Neuronal stem cell (in vitro differentiated cells): ENCODE measurements around the gene CIC.

Source experiments
- DNase-seq: peaks from one replicate; pipeline ENCODE4 v3.0.0-alpha.2; 2013; ENCODE audit warnings: low spot score
- H2AFZ ChIP-seq: one replicate; pipeline ENCODE4 v1.6.1; 2013; ENCODE audit warnings: mild to moderate bottlenecking, low read length, inconsistent platforms
- H2AK5ac ChIP-seq: 2 replicates; pipeline ENCODE4 v1.6.1; 2013; ENCODE audit warnings: low read depth, mild to moderate bottlenecking, inconsistent platforms, low read length, moderate library complexity, mixed read lengths
- H2BK120ac ChIP-seq: 2 replicates; pipeline ENCODE4 v1.6.1; 2013; ENCODE audit warnings: low read depth, mild to moderate bottlenecking, inconsistent platforms, low read length, moderate library complexity, mixed read lengths
- H2BK12ac ChIP-seq: one replicate; pipeline ENCODE4 v1.6.1; 2013; ENCODE audit warnings: low read length, inconsistent platforms
- H2BK15ac ChIP-seq: 2 replicates; pipeline ENCODE4 v1.6.1; 2013; ENCODE audit warnings: mild to moderate bottlenecking, low read length, inconsistent platforms, mixed read lengths
- H2BK5ac ChIP-seq: one replicate; pipeline ENCODE4 v1.6.1; 2013; ENCODE audit warnings: inconsistent platforms, mild to moderate bottlenecking, low read length, moderate library complexity
- H3K14ac ChIP-seq: one replicate; pipeline ENCODE4 v1.6.1; 2013; ENCODE audit warnings: low read length, inconsistent platforms
- H3K18ac ChIP-seq: 2 replicates; pipeline ENCODE4 v1.6.1; 2013; ENCODE audit warnings: low read length, inconsistent platforms
- H3K23ac ChIP-seq: 2 replicates; pipeline ENCODE4 v1.6.1; 2013; ENCODE audit warnings: low read depth, mild to moderate bottlenecking, mixed read lengths, low read length, inconsistent platforms; ENCODE audit not compliant: poor library complexity
- H3K27ac ChIP-seq: replicated peaks from 3 replicates; pipeline ENCODE4 v1.5.1; 2013; ENCODE audit warnings: low read length, inconsistent platforms
- H3K27me3 ChIP-seq, 3 experiments: 2 replicates each; pipeline ENCODE4 v1.6.1; 2013; ENCODE audit warnings: low read length in 3 of 3, mild to moderate bottlenecking in 2 of 3, inconsistent platforms in 1 of 3, low read depth in 1 of 3, mixed read lengths in 1 of 3, moderate library complexity in 1 of 3; ENCODE audit not compliant: control insufficient read depth in 3 of 3, insufficient read depth in 3 of 3
- H3K36me3 ChIP-seq, 2 donors: replicated peaks in 1 of 2; 2 replicates each; pipeline ENCODE4 v1.6.1; 2013; ENCODE audit warnings: low read length in 2 of 2; ENCODE audit not compliant: control insufficient read depth in 2 of 2, insufficient read depth in 2 of 2
- H3K4ac ChIP-seq: 2 replicates; pipeline ENCODE4 v1.6.1; 2013; ENCODE audit warnings: inconsistent platforms, mild to moderate bottlenecking, low read length, moderate library complexity
- H3K4me1 ChIP-seq, 2 donors: 1 replicate in 1 of 2; 2 replicates in 1 of 2; pipeline ENCODE4 v1.6.1; 2013; ENCODE audit warnings: low read length in 2 of 2, low read depth in 1 of 2; ENCODE audit not compliant: control insufficient read depth in 2 of 2, insufficient read depth in 1 of 2
- H3K4me2 ChIP-seq: one replicate; pipeline ENCODE4 v1.6.1; 2013; ENCODE audit warnings: mild to moderate bottlenecking, low read length, inconsistent platforms; ENCODE audit not compliant: insufficient read depth, poor library complexity, severe bottlenecking
- H3K4me3 ChIP-seq, 2 donors: 2 replicates each; pipeline ENCODE4 v1.5.1; 2013; ENCODE audit warnings: low read length in 2 of 2, mild to moderate bottlenecking in 2 of 2, inconsistent platforms in 1 of 2, moderate library complexity in 1 of 2
- H3K79me1 ChIP-seq: one replicate; pipeline ENCODE4 v1.6.1; 2013; ENCODE audit warnings: low read depth, mild to moderate bottlenecking, inconsistent platforms, low read length, moderate library complexity
- H3K9ac ChIP-seq: one replicate; pipeline ENCODE4 v1.6.1; 2013; ENCODE audit warnings: mild to moderate bottlenecking, low read depth, low read length, inconsistent platforms; ENCODE audit not compliant: poor library complexity
- H3K9me3 ChIP-seq, 2 donors: replicated peaks in 1 of 2; 2 replicates each; pipeline versions ENCODE3 to v1.6.1; 2013; ENCODE audit warnings: low read length in 2 of 2, mild to moderate bottlenecking in 2 of 2, inconsistent platforms in 1 of 2, low read depth in 1 of 2, mixed read lengths in 1 of 2, moderate library complexity in 1 of 2; ENCODE audit not compliant: control insufficient read depth in 2 of 2, insufficient read depth in 1 of 2
- H4K8ac ChIP-seq: one replicate; pipeline ENCODE4 v1.6.1; 2013; ENCODE audit warnings: low read depth, mild to moderate bottlenecking, inconsistent platforms, low read length, moderate library complexity
- H4K91ac ChIP-seq: one replicate; pipeline ENCODE4 v1.6.1; 2013; ENCODE audit warnings: low read length, low read depth, mild to moderate bottlenecking, inconsistent platforms; ENCODE audit not compliant: poor library complexity
- WGBS, 2 donors: extraction: QIAGEN DNeasy Blood & Tissue Kit; methylation state at CpG; one replicate each; pipeline ENCODE4 v1.1.7; 2013; ENCODE audit warnings: missing lambda C conversion rate in 2 of 2, mixed read lengths in 1 of 2; ENCODE audit not compliant: insufficient read length in 2 of 2, insufficient replicate concordance in 1 of 2; ENCODE audit errors: extremely low coverage in 2 of 2; 5-methylcytosine and 5-hydroxymethylcytosine counted together

Gene CIC

GRCh38 chr19:42289556-42290041 is 20.5 kb downstream of the CIC start:
- Histone ChIP-seq H2BK120ac (no peak overlapping the region), H2BK15ac (no peak overlapping the region), H2BK12ac (no peak overlapping the region), H2AK5ac (no peak overlapping the region), H3K14ac (no peak overlapping the region), H3K36me3 (peaks cover 80 to 92% of the 10 kb centered on the region in 2 donors), H3K27ac (no peak overlapping the region), H2AFZ (no peak overlapping the region), H3K4ac (no peak overlapping the region), H3K4me1 (peaks cover 14% of the 10 kb centered on the region in 2 donors), H3K79me1 (peaks cover 30% of the 10 kb centered on the region), H3K9me3 (peaks cover 0 to 2% of the 10 kb centered on the region in 2 donors), H4K91ac (no peak overlapping the region), H3K4me2 (no peak overlapping the region), H2BK5ac (peak overlapping the region; percentile 75), H3K9ac (peak overlapping the region; percentile 44), H4K8ac (no peak overlapping the region), H3K4me3 (no peak overlapping the region), H3K18ac (no peak overlapping the region), H3K27me3 (peaks cover 0 to 2% (median 0%) of the 10 kb centered on the region in 3 experiments), H3K23ac (peak overlapping the region; percentile 93)
- DNase-seq = no peak
- WGBS, 2 donors = no CpG with 5 or more reads among the region's 8 CpGs

DNA sequence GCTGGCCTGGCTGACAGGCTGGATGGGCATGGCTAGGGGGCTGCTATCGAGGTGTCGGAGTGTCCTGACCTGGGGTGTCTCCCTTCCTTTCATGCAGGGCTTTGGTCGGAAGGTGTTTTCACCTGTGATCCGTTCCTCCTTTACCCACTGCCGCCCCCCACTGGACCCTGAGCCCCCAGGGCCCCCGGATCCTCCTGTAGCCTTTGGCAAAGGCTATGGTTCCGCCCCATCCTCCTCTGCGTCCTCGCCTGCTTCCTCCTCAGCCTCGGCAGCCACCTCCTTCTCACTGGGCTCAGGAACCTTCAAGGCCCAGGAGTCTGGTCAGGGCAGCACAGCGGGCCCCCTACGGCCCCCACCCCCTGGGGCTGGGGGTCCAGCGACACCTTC is 21.1 kb downstream of the CIC start:
- Histone ChIP-seq H3K79me1 (peaks cover 25% of the 10 kb centered on the region), H2AFZ (no peak overlapping the region), H3K4ac (no peak overlapping the region), H3K27ac (no peak overlapping the region), H2AK5ac (no peak overlapping the region), H2BK15ac (no peak overlapping the region), H2BK120ac (no peak overlapping the region), H4K91ac (no peak overlapping the region), H3K4me1 (peaks cover 10 to 11% of the 10 kb centered on the region in 2 donors), H3K9ac (peak overlapping the region; percentile 44), H3K27me3 (peaks cover 0 to 2% (median 0%) of the 10 kb centered on the region in 3 experiments), H3K36me3 (peaks cover 82 to 95% of the 10 kb centered on the region in 2 donors), H3K14ac (no peak overlapping the region), H3K23ac (peak overlapping the region; percentile 93), H2BK5ac (peak overlapping the region; percentile 75), H3K4me2 (no peak overlapping the region), H3K9me3 (peaks cover 0 to 2% of the 10 kb centered on the region in 2 donors), H4K8ac (no peak overlapping the region), H3K4me3 (no peak overlapping the region), H2BK12ac (no peak overlapping the region), H3K18ac (no peak overlapping the region)
- no peak for DNase-seq
- no CpG with 5 or more reads among the region's 13 CpGs for WGBS, 2 donors

DNA sequence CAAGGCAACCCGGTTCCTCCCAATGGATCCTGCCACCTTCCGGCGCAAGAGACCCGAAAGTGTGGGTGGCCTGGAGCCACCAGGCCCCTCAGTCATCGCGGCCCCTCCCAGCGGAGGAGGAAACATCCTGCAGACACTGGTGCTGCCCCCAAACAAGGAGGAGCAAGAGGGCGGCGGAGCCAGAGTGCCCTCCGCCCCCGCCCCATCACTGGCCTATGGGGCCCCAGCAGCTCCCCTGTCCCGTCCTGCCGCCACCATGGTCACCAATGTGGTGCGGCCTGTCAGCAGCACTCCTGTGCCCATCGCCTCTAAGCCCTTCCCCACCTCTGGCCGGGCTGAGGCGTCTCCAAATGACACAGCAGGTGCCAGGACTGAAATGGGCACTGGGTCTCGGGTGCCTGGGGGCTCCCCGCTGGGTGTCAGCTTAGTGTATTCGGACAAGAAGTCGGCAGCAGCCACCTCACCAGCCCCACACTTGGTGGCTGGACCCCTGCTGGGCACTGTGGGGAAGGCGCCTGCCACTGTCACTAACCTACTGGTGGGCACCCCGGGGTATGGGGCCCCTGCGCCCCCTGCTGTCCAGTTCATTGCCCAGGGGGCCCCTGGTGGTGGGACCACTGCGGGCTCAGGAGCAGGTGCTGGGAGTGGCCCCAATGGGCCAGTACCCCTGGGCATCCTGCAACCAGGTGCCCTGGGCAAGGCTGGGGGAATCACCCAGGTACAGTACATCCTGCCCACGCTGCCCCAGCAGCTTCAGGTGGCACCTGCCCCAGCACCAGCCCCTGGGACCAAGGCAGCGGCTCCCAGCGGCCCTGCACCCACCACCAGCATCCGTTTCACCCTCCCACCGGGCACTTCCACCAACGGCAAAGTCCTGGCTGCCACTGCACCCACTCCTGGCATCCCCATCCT is 21.7 kb downstream of the CIC start:
- Histone ChIP-seq H3K4me3 (no peak overlapping the region), H3K27ac (no peak overlapping the region), H2AFZ (no peak overlapping the region), H3K23ac (peak overlapping the region; percentile 65), H2BK15ac (no peak overlapping the region), H2BK5ac (peak overlapping the region; percentile 75), H3K79me1 (peaks cover 22% of the 10 kb centered on the region), H3K18ac (no peak overlapping the region), H2AK5ac (no peak overlapping the region), H2BK12ac (no peak overlapping the region), H3K14ac (peak overlapping the region; percentile 21), H3K9me3 (peaks cover 0 to 2% of the 10 kb centered on the region in 2 donors), H3K9ac (peak overlapping the region; percentile 44), H4K8ac (peak overlapping the region; percentile 96), H3K4me1 (peaks cover 3 to 5% of the 10 kb centered on the region in 2 donors), H3K36me3 (peaks cover 85 to 98% of the 10 kb centered on the region in 2 donors), H3K27me3 (peaks cover 0 to 2% (median 0%) of the 10 kb centered on the region in 3 experiments), H4K91ac (no peak overlapping the region), H3K4ac (no peak overlapping the region), H2BK120ac (no peak overlapping the region), H3K4me2 (no peak overlapping the region)
- no peak for DNase-seq
- no CpG with 5 or more reads among the region's 31 CpGs for WGBS, 2 donors

- Histone ChIP-seq H3K4me3 (no peak overlapping the region), H3K14ac (peak overlapping the region; percentile 21), H3K9me3 (no peaks in the 10 kb centered on the region), H3K4me1 (no peaks in the 10 kb centered on the region), H4K91ac (no peak overlapping the region), H2BK5ac (peak overlapping the region; percentile 24), H3K23ac (no peak overlapping the region), H3K79me1 (peaks cover 17% of the 10 kb centered on the region), H2AFZ (no peak overlapping the region), H2AK5ac (no peak overlapping the region), H2BK15ac (no peak overlapping the region), H3K18ac (no peak overlapping the region), H3K9ac (peak overlapping the region; percentile 21), H4K8ac (peak overlapping the region; percentile 23), H3K36me3 (peaks cover 82 to 97% of the 10 kb centered on the region in 2 donors), H2BK120ac (no peak overlapping the region), H3K27ac (no peak overlapping the region), H3K4ac (no peak overlapping the region), H3K27me3 (no peaks in the 10 kb centered on the region), H3K4me2 (no peak overlapping the region), H2BK12ac (no peak overlapping the region)
- no CpG with 5 or more reads among the region's 9 CpGs for WGBS, 2 donors
- DNase-seq = no peak
Measured at GRCh38 chr19:42291435-42291810, 22.4 kb downstream of the CIC start.
